Measurements from ENCODE around the gene RLF. TPM values are rescaled to one million over a fixed set of nuclear protein-coding genes. Genes with fewer than 3 reads are reported as not detected.

Gene RLF
- total and polyA plus RNA-seq, 4 donors: 1.7 to 13.4 (median 6.3) TPM

DNA sequence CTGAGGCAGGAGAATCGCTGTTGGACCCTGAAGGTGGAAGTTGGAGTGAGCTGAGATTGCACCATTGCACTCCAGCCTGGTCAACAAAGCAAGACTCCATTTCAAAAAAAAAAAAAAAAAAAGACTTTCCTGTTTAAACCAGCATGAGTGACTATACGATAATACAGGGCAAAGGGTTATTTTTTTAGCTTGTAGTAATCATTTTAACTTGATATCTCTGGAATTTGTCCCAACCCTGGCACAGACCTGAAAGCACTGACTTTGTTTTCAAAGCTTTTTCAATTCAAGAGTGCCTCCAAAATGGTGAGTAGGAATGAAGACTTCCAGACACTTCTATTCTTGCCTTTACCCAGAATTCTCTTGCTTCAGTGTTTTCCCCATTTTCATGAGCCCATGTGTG, 82.2 kb downstream of the RLF start:
- no peaks in the 10 kb centered on the region for H3K9me3 ChIP-seq (ENCODE audit: control insufficient read depth in 4 of 4, low read length in 3 of 4)
- TF ChIP-seq HNF4A (conservative IDR thresholded peaks at IDR 0.05) (no peak), REST (IDR thresholded peaks at IDR 0.05) (no peak), FOXA2 (IDR thresholded peaks at IDR 0.05) (no peak), RAD21 (IDR thresholded peaks at IDR 0.05) (no peak), JUND (IDR thresholded peaks at IDR 0.05) (no peak), TAF1 (conservative IDR thresholded peaks at IDR 0.05) (no peak), RXRA (IDR thresholded peaks at IDR 0.05) (no peak), FOXA1 (IDR thresholded peaks at IDR 0.05) (no peak), YY1 (IDR thresholded peaks at IDR 0.05) (no peak), GABPA (IDR thresholded peaks at IDR 0.05 in 1 of 2, conservative IDR thresholded peaks at IDR 0.05 in 1 of 2) (no peak), HNF4G (IDR thresholded peaks at IDR 0.05) (no peak), SP1 (IDR thresholded peaks at IDR 0.05) (no peak), ATF3 (IDR thresholded peaks at IDR 0.05) (no peak), NR2F2 (IDR thresholded peaks at IDR 0.05) (no peak), EGR1 (IDR thresholded peaks at IDR 0.05; ENCODE audit: low read depth in 2 of 2) (no peak)
- TF ChIP-seq, protein P1, sequence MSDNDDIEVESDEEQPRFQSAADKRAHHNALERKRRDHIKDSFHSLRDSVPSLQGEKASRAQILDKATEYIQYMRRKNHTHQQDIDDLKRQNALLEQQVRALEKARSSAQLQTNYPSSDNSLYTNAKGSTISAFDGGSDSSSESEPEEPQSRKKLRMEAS (IDR thresholded peaks at IDR 0.05): no peak
- TF ChIP-seq, protein P2, sequence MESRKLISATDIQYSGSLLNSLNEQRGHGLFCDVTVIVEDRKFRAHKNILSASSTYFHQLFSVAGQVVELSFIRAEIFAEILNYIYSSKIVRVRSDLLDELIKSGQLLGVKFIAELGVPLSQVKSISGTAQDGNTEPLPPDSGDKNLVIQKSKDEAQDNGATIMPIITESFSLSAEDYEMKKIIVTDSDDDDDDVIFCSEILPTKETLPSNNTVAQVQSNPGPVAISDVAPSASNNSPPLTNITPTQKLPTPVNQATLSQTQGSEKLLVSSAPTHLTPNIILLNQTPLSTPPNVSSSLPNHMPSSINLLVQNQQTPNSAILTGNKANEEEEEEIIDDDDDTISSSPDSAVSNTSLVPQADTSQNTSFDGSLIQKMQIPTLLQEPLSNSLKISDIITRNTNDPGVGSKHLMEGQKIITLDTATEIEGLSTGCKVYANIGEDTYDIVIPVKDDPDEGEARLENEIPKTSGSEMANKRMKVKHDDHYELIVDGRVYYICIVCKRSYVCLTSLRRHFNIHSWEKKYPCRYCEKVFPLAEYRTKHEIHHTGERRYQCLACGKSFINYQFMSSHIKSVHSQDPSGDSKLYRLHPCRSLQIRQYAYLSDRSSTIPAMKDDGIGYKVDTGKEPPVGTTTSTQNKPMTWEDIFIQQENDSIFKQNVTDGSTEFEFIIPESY (IDR thresholded peaks at IDR 0.05): no peak
- WGBS: 44% methylated on average over 2 of the region's 2 CpGs
- no peak for DNase-seq (ENCODE audit: low spot score)
- no peak overlapping the region for H3K27ac ChIP-seq (ENCODE audit: low read depth in 1 of 2, low read length in 2 of 2)
- H3K36me3 ChIP-seq (ENCODE audit: control insufficient read depth in 4 of 4, insufficient read depth in 3 of 4, low read depth in 1 of 4, low read length in 3 of 4): peaks cover 0 to 2% (median 0%) of the 10 kb centered on the region in 4 donors
- no peak overlapping the region for H3K4me3 ChIP-seq (ENCODE audit: low read depth in 1 of 3, low read length in 3 of 3)
- no peaks in the 10 kb centered on the region for H3K27me3 ChIP-seq (ENCODE audit: control insufficient read depth in 4 of 4, insufficient read depth in 4 of 4, low read length in 3 of 4)
- no peaks in the 10 kb centered on the region for H3K4me1 ChIP-seq (ENCODE audit: control insufficient read depth in 4 of 4, insufficient read depth in 4 of 4, low read length in 3 of 4)
- H3K9ac ChIP-seq (ENCODE audit: low read depth in 1 of 2, low read length in 2 of 2): no peak overlapping the region

GRCh38 chr1:40244138-40244744, 83.1 kb downstream of the RLF start:
- Histone ChIP-seq H3K36me3 (ENCODE audit: control insufficient read depth in 4 of 4, insufficient read depth in 3 of 4, low read depth in 1 of 4, low read length in 3 of 4) (no peaks in the 10 kb centered on the region), H3K27ac (ENCODE audit: low read depth in 1 of 2, low read length in 2 of 2) (no peak overlapping the region), H3K27me3 (ENCODE audit: control insufficient read depth in 4 of 4, insufficient read depth in 4 of 4, low read length in 3 of 4) (no peaks in the 10 kb centered on the region), H3K9me3 (ENCODE audit: control insufficient read depth in 4 of 4, low read length in 3 of 4) (no peaks in the 10 kb centered on the region), H3K9ac (ENCODE audit: low read depth in 1 of 2, low read length in 2 of 2) (no peak overlapping the region), H3K4me3 (ENCODE audit: low read depth in 1 of 3, low read length in 3 of 3) (no peak overlapping the region), H3K4me1 (ENCODE audit: control insufficient read depth in 4 of 4, insufficient read depth in 4 of 4, low read length in 3 of 4) (no peaks in the 10 kb centered on the region)
- TF ChIP-seq HNF4G (IDR thresholded peaks at IDR 0.05) (no peak), SP1 (IDR thresholded peaks at IDR 0.05) (no peak), REST (IDR thresholded peaks at IDR 0.05) (no peak), RXRA (IDR thresholded peaks at IDR 0.05) (no peak), FOXA1 (IDR thresholded peaks at IDR 0.05) (no peak), ATF3 (IDR thresholded peaks at IDR 0.05) (no peak)
- TF ChIP-seq, protein P3, sequence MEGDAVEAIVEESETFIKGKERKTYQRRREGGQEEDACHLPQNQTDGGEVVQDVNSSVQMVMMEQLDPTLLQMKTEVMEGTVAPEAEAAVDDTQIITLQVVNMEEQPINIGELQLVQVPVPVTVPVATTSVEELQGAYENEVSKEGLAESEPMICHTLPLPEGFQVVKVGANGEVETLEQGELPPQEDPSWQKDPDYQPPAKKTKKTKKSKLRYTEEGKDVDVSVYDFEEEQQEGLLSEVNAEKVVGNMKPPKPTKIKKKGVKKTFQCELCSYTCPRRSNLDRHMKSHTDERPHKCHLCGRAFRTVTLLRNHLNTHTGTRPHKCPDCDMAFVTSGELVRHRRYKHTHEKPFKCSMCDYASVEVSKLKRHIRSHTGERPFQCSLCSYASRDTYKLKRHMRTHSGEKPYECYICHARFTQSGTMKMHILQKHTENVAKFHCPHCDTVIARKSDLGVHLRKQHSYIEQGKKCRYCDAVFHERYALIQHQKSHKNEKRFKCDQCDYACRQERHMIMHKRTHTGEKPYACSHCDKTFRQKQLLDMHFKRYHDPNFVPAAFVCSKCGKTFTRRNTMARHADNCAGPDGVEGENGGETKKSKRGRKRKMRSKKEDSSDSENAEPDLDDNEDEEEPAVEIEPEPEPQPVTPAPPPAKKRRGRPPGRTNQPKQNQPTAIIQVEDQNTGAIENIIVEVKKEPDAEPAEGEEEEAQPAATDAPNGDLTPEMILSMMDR (IDR thresholded peaks at IDR 0.05; ENCODE audit: low read depth, low read length, missing input control): no peak
- TF ChIP-seq, protein P2 (IDR thresholded peaks at IDR 0.05): no peak
- DNase-seq (ENCODE audit: low spot score): no peak
- WGBS: 81% methylated on average over 4 of the region's 4 CpGs

All from liver (tissue), 9 donors.